ENCODE measurements around the gene CNTN5.

Gene CNTN5

GRCh38 chr11:99509863-99510262 is 489.1 kb downstream of the CNTN5 start:
- no peak for DNase-seq (ENCODE audit: low spot score)

GRCh38 chr11:99513368-99513767 is 492.6 kb downstream of the CNTN5 start:
- no peak for DNase-seq (ENCODE audit: low spot score)

GRCh38 chr11:99519095-99519494 is 498.3 kb downstream of the CNTN5 start:
- DNase-seq (ENCODE audit: low spot score) = no peak

DNA sequence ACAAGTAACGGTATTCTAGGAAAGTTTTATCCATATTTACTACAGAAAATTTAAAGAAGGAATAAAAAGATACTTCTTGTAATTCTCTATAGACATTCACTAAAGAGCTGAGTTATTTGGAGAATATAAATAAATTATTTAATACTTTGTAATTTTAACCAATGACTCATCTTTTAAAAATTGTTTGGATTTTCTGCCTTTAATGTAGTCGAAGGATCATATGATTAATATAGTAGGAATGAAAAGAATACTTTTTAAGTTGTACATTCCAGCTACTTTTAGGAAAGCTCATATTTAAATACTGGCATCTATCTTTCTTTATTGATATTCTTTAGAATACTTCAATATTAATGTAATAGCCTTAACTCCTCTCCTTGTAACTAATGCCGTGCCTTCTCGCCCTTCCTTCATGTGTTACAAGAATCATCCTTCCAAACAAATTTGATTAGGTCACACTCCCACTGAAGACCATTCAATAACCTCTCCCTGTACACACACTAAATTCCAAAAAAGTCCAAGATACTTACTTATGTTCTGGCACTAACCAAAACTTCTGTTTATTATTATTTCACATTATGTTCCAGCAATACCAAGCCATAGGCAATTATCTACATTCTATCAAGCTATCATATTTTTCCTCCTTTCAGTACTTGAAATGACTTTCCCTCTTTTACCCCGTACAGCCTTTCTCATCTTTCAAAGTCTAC is 501.9 kb downstream of the CNTN5 start:
- peak; percentile 43 for DNase-seq (ENCODE audit: low spot score)

- no peak for DNase-seq (ENCODE audit: low spot score)
These were observed 510.7 kb downstream of the CNTN5 start for GRCh38 chr11:99531468-99531867.

GRCh38 chr11:99534812-99535211 is 514.1 kb downstream of the CNTN5 start:
- no peak for DNase-seq (ENCODE audit: low spot score)

DNA sequence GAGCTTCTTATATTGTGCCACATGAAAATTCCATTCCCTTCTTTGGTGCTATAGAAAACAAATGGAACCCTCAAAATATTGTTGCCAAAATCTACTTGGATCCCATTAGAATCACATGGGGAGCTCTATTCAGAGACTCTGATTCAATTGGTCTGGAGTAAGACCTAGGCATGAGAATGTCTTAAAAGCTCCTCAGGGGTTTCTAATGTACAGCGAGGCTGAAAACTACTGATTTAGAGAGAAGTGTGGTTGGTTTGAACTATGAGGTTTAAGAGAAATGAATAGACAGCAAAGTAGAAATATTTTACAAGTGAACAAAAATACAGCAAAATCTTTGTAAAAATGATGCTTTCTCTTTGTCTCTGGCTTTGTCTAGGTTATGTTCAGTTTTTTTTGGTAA is 514.7 kb downstream of the CNTN5 start:
- DNase-seq (ENCODE audit: low spot score) = no peak

- no peak for DNase-seq (ENCODE audit: low spot score)
These were observed 515.1 kb downstream of the CNTN5 start for GRCh38 chr11:99535819-99536218.

- DNase-seq (ENCODE audit: low spot score) = no peak
These were observed 516.9 kb downstream of the CNTN5 start for GRCh38 chr11:99537681-99538080.

DNA sequence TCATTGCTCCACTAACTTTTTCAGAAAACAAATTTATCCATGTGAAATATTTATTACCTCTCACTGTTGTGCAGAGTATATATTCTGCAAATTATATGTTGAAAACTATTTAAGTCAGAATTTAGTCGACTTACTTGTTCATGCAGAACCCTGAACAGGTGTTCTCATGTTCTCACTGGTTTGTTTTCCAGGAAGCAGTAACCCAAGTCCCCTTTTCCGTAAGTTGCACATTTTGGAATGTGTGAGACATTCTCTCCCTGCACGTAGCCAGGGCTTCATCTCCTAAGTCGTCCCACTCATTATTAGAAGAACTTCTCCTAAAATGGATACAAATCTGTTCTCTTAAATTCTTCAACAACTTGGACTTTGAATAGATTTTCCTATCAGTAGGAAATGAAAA is 524.9 kb downstream of the CNTN5 start:
- DNase-seq (ENCODE audit: low spot score) = no peak

GRCh38 chr11:99548264-99548663 is 527.5 kb downstream of the CNTN5 start:
- no peak for DNase-seq (ENCODE audit: low spot score)

DNA sequence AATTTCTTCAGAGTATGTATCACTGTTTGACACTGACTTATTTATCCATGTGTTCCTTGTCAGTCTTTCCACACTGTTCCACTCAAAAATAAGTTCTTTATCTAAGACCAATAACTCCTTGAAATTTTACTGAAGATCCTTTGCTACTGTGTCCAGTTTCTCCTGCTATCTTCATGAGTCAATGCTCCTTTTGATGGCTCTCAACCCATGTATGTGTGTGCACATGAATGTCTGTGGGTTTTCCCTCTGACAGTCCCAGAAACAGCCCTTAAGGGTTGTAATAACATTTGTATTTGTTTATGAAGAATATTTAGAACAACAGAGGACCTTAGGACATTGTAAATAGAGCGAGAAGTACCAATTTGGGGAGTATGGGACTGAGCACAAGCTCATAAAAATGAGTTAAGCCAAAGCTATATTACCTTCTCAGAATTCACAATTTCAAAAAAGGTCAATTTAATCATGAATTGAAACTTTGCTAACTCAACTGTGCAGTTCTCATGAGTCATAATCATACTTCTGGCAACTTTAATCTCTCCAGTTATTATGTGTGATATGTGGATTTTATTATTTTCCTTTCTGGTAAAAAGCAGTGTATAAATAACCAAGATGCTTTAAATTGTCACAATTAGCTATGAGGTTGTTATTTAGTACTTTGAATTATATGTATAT is 533.6 kb downstream of the CNTN5 start:
- DNase-seq (ENCODE audit: low spot score) = no peak

GRCh38 chr11:99555486-99555885 is 534.7 kb downstream of the CNTN5 start:
- no peak for DNase-seq (ENCODE audit: low spot score)

GRCh38 chr11:99565333-99565732 is 544.6 kb downstream of the CNTN5 start:
- DNase-seq (ENCODE audit: low spot score) = no peak

DNA sequence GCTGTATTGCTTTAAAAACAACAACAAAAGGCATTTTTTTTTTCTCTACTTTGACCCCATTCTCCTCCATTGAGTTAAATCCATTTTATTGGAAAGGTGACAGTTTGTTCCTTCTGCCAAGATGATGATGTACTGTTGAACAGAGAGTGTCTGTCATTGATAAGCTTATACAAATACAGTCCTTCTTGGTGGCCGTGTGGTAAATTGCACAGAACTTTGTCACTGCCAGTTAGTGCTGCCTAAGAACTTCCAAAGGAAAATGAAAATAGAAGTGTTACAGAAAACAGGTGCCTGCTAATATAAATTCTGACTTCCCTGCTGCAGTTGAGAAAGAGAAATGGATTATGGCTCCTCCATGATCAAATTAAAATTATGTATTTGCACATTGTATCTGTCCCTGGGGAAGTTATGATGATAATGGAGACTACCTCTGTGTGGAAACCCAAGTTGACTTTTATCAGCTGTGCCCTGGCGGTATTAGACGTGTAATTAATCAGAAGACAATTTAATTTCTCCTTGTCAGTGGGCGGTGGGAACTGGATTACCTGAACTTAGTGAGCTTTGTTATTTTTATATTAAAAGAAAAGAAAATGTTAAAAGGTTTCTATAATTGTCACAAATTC is 546.7 kb downstream of the CNTN5 start:
- no peak for DNase-seq (ENCODE audit: low spot score)

- DNase-seq (ENCODE audit: low spot score) = no peak
These were observed 548.1 kb downstream of the CNTN5 start for GRCh38 chr11:99568808-99569207.

DNA sequence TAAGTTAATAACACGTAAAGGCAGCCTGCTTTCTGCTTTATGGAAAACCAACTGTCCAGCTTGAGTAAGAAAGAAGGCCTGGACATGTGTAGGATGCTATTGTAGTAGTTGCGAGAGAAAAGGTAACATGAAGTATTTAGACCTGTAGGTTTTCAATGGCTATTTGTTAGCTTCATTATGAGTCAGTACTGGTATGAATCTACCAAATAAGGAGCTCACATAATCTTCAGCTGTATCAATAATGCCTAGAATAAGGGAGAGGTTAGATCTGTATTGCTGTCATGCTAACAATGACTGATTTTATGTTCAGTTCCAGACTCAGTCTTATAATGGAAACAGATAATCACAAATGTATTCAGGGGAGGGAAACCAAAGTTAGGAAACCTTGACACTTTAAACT is 550.3 kb downstream of the CNTN5 start:
- no peak for DNase-seq (ENCODE audit: low spot score)

- no peak for DNase-seq (ENCODE audit: low spot score)
These were observed 564.1 kb downstream of the CNTN5 start for GRCh38 chr11:99584830-99585229.

GRCh38 chr11:99585606-99586005 is 564.9 kb downstream of the CNTN5 start:
- DNase-seq (ENCODE audit: low spot score) = peak; percentile 23

DNA sequence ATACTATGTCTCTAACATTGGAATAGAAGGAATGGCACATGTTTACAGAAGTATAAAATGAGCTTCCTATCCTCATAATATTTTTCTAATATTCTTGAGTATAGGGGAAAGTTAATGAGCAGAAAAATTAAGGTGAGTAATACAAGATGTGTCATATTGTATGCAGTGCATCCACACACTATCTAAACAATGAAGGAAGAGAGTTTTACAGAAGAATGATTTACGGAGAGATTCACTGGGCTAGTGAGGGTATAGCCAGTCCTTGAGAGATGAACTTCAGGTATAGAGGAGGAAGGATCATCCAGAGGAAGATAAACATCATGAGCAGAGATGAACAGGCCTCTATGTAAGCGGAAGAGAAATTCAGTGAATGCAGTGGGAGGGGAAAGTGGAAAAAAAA is 569.0 kb downstream of the CNTN5 start:
- DNase-seq (ENCODE audit: low spot score) = no peak

DNA sequence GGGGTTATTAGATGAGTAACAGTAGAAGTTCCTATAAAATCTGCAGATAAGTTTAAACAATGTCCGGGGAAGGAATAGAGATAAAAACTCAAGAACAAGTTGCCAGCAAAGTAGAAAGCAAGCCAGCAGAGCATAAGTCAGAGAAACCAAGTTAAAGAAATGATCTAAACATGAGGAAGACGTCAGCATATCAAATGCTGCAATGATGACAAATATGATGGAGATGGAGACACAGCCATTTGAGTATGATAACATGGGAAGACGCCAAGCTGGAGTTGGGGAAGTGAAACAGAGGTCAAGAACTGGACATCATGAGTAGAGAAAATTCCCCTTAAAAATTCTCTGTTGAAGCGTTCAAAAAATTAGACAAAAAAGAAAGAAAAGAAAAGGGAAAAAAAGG is 571.5 kb downstream of the CNTN5 start:
- no peak for DNase-seq (ENCODE audit: low spot score)

GRCh38 chr11:99593197-99593596 is 572.4 kb downstream of the CNTN5 start:
- no peak for DNase-seq (ENCODE audit: low spot score)

DNA sequence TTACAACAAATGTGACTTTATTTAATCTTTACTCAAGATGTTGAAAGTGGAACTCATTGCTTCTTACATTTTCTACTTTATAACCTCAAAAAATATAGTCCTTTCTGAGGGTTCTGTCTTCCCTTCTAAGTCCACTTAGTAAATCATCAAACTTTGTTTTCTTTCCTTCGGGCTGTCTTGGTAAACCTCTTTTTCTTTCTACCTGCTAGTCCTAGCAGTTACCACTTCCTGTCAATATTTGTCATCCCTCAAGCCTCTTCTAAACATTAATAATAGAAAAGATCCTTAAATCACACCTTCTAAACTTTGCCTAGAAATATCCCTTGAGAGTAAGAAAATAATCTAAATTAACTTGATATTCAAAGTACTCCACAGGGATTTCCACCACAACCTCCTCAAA is 580.4 kb downstream of the CNTN5 start:
- no peak for DNase-seq (ENCODE audit: low spot score)

DNA sequence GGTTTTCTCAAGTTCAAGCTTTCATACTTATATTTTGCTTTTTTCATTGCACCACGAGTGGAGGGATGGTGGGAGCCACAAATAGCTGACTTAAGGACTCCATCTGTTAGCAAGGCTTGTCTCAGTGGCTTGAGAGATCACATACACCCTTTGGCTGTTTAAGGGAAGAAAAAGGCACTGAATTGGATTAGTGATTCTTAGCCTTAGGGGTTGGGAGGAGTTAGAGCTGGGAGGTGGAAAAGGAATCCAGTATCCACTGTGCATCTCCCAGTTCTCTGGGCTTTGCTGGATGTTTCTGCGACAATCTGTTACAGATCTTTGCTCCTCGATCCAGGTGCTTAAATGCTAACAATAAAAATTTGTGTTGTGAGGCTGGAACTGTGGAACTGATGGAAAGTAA is 593.6 kb downstream of the CNTN5 start:
- DNase-seq (ENCODE audit: low spot score) = no peak
